T-cell (primary cell): ENCODE data around the gene ARL15. TPM values are rescaled to one million over a fixed set of nuclear protein-coding genes. Genes with fewer than 3 reads are reported as not detected.

Experiments
- ATAC-seq, 4 experiments: fragments of 200-7000 bp in 3 of 4; fragments of 150-1000 bp in 1 of 4; cut with Tn5 transposase; replicated peaks in 1 of 4; 1 replicate in 3 of 4; 2 replicates in 1 of 4; pipeline ENCODE4 v1.10.0; 2021; ENCODE audit warnings: moderate library complexity in 3 of 4, mild to moderate bottlenecking in 2 of 4, moderate number of reproducible peaks in 1 of 4
- CTCF ChIA-PET, 2 donors: fragments of 300-600 bp; sonication (Branson Sonifier 250); formaldehyde crosslinking; loops; one replicate each; lab custom pipeline; 2022; ENCODE audit warnings: antibody characterized with exemption in 2 of 2; lab: Charles Lee
- POLR2A ChIA-PET, 2 donors: fragments of 300-600 bp; sonication (Branson Sonifier 250); formaldehyde crosslinking; loops; one replicate each; lab custom pipeline; 2022; ENCODE audit warnings: antibody characterized with exemption in 2 of 2; lab: Charles Lee
- DNase-seq, 35 experiments: peaks; one replicate each; pipeline versions ENCODE4 v3.0.0 to v3.0.0-alpha.2; 2013 to 2023
- H3K27ac ChIP-seq: one replicate; pipeline ENCODE4 v1.5.1; 2013; ENCODE audit warnings: low read length
- H3K27me3 ChIP-seq, 2 experiments: replicated peaks in 1 of 2; 1 replicate in 1 of 2; 2 replicates in 1 of 2; pipeline versions ENCODE4 v1.6.1 to v1.7.0; 2013; ENCODE audit warnings: low read length in 1 of 2, mixed read lengths in 1 of 2; ENCODE audit not compliant: control insufficient read depth in 2 of 2, insufficient read depth in 2 of 2; ENCODE audit errors: extremely low read depth in 1 of 2
- H3K36me3 ChIP-seq, 2 donors: 1 replicate in 1 of 2; 2 replicates in 1 of 2; pipeline versions ENCODE4 v1.6.1 to v1.7.0; 2013; ENCODE audit warnings: low read length in 1 of 2; ENCODE audit not compliant: control insufficient read depth in 2 of 2, insufficient read depth in 1 of 2; ENCODE audit errors: extremely low read depth in 1 of 2
- H3K4me1 ChIP-seq, 2 experiments: 1 replicate in 1 of 2; 2 replicates in 1 of 2; pipeline versions ENCODE4 v1.6.1 to v1.7.0; 2013; ENCODE audit warnings: low read length in 2 of 2, mixed read lengths in 1 of 2; ENCODE audit not compliant: insufficient read depth in 2 of 2, control insufficient read depth in 1 of 2; ENCODE audit errors: extremely low read depth in 1 of 2
- H3K4me3 ChIP-seq, 2 donors: 1 replicate in 1 of 2; 2 replicates in 1 of 2; pipeline versions ENCODE4 v1.5.1 to v1.7.0; 2013; ENCODE audit warnings: mild to moderate bottlenecking in 2 of 2, low read length in 1 of 2, moderate library complexity in 1 of 2; ENCODE audit not compliant: control insufficient read depth in 1 of 2; ENCODE audit errors: extremely low read depth in 1 of 2
- H3K9me3 ChIP-seq: 2 replicates; pipeline ENCODE4 v1.7.0; 2013
- H3K27ac Mint-ChIP-seq, 2 donors: one replicate each; pipeline ENCODE4 v1.8.0; 2020 to 2021; ENCODE audit warnings: mild to moderate bottlenecking in 2 of 2, mixed read lengths in 2 of 2
- H3K27me3 Mint-ChIP-seq, 2 donors: one replicate each; pipeline ENCODE4 v1.8.0; 2021 to 2022; ENCODE audit warnings: mixed read lengths in 2 of 2
- H3K36me3 Mint-ChIP-seq: one replicate; pipeline ENCODE4 v1.8.0; 2021; ENCODE audit warnings: mixed read lengths
- H3K4me1 Mint-ChIP-seq, 3 donors: one replicate each; pipeline ENCODE4 v1.8.0; 2020 to 2022; ENCODE audit warnings: mixed read lengths in 3 of 3, mild to moderate bottlenecking in 1 of 3
- H3K4me3 Mint-ChIP-seq, 3 donors: one replicate each; pipeline ENCODE4 v1.8.0; 2020 to 2022; ENCODE audit warnings: mild to moderate bottlenecking in 3 of 3, mixed read lengths in 3 of 3, moderate library complexity in 3 of 3
- H3K9me3 Mint-ChIP-seq, 3 donors: one replicate each; pipeline ENCODE4 v1.8.0; 2020 to 2022; ENCODE audit warnings: mixed read lengths in 3 of 3
- WGBS: methylation state at CpG from one replicate; pipeline ENCODE4 v1.1.5; 2013; ENCODE audit warnings: missing lambda C conversion rate; ENCODE audit not compliant: insufficient coverage; 5-methylcytosine and 5-hydroxymethylcytosine counted together
- total RNA-seq, 35 experiments: library from RNA in 6 of 35; stranded (reverse) in 6 of 35; fragments of 120-200 nt in 1 of 35; gene quantifications; one replicate each; pipeline versions ENCODE4 v1.2.1 to v1.2.4 and lab custom pipeline; 2013 to 2026

The ARL15 gene
- total RNA-seq, 5 donors from 2014 or later (not counting 1 experiment from before 2014, with no cell fraction given) = 10.7 to 21.6 (median 11.7) TPM

DNA sequence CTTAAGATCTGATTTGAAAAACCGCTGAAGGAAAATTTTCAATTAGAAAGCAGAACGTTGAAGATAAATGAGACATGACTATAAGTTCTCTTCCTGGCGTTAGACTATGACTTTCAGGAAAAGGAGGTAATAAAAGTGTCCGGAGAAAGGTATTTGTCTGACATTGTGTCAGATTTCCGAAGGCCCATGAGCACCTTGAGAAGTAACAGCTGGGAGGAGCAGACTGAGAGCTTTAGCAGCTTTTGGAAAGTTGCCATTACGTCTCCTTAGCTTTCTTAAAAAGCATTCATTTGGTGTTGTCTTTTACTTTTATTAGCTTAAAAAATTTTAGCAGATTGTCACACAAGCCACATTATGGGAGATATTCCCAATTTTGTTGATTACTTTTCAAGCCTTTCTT lies 386.4 kb downstream of the ARL15 start:
- 100% methylated on average over 4 of the region's 6 CpGs for WGBS
- Histone ChIP-seq H3K4me1 (no peaks in the 10 kb centered on the region), H3K36me3 (no peaks in the 10 kb centered on the region), H3K27ac (no peak overlapping the region), H3K4me3 (no peak overlapping the region), H3K27me3 (no peaks in the 10 kb centered on the region), H3K9me3 (no peaks in the 10 kb centered on the region)
- no peaks in the 10 kb centered on the region for H3K4me1 Mint-ChIP-seq
- no peaks in the 10 kb centered on the region for H3K9me3 Mint-ChIP-seq
- H3K36me3 Mint-ChIP-seq = peaks cover 16% of the 10 kb centered on the region
- ATAC-seq (no peak), DNase-seq (no peak)
- H3K27me3 Mint-ChIP-seq = no peaks in the 10 kb centered on the region
- no peak overlapping the region for H3K4me3 Mint-ChIP-seq
- H3K27ac Mint-ChIP-seq = no peak overlapping the region
- ChIA-PET CTCF (no interaction called here), POLR2A (no interaction called here)

DNA sequence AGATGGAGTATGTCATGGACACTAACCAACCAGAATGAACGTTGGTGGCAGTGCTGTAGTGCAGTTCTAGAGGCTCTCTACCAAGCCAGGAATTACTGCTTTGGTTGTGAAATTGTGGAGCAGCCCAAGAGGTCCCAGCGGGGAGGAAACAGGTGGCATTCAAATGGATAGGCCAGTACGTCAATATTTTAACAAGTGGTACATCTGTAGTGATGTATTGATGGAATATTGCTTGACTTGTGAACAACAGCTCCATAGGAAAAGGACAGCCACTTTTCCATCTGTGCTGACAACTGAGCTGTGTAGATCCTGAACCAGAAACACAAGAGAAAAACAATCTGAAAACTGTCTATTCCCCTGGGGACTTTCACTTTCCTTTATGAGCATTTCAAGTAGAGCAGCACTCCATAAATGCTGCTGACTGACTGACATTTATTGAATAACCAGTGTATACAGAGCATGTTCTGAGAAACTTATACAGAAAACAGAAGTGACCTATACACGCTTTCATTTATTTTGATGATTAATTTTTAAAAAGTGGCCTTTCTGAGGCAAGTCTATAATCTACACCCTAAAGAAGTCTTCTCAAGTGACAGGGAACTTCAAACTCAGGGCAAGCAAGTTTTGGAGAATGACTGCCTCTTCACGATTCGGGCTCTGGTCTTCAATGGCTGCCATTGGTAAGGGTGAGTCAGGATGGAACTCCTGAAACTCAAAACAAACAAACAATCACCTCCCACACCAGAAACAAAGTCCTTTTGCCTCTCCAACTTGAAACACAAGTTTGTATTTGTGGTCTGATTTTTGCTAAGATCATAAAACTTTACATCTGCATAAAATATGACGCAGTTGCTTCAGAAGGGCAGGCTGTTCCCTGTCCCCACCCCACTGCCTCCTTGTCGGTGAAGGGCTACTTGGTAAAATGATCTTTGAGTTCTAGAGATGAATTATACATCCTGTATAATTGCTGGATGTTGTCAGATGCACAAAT lies 387.6 kb downstream of the ARL15 start:
- Histone ChIP-seq H3K36me3 (no peaks in the 10 kb centered on the region), H3K9me3 (no peaks in the 10 kb centered on the region), H3K27me3 (no peaks in the 10 kb centered on the region), H3K4me1 (no peaks in the 10 kb centered on the region), H3K4me3 (no peak overlapping the region), H3K27ac (no peak overlapping the region)
- ChIA-PET CTCF (no interaction called here), POLR2A (no interaction called here)
- DNase-seq = no peak
- 84% methylated on average over 3 of the region's 8 CpGs for WGBS
- Mint-ChIP-seq H3K9me3 (no peaks in the 10 kb centered on the region), H3K4me1 (no peaks in the 10 kb centered on the region), H3K27ac (no peak overlapping the region), H3K27me3 (no peaks in the 10 kb centered on the region), H3K36me3 (peaks cover 13% of the 10 kb centered on the region), H3K4me3 (no peak overlapping the region)
- no peak for ATAC-seq

DNA sequence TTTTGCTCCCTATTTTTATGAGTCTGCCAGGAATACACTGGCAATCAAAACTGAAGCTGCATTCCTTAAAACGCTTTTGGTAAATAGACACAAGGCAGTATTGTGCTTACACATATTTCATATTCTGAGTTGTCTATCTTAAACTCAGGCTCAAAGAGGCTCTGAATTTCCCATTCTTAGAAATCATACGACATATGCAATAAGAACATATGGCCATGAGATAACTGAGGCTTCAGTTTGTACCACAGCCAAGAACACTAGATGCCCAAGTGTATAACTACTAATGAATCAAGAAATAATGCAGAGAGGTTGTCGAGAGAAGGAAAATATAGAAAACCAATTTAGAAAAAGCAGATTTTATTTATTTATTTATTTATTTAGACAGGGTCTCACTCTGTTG lies 392.5 kb downstream of the ARL15 start:
- H3K36me3 ChIP-seq = no peaks in the 10 kb centered on the region
- H3K27me3 Mint-ChIP-seq = no peaks in the 10 kb centered on the region
- no peaks in the 10 kb centered on the region for H3K27me3 ChIP-seq
- no peak overlapping the region for H3K4me3 ChIP-seq
- WGBS = no CpG with 5 or more reads among the region's 3 CpGs
- no peak overlapping the region for H3K27ac ChIP-seq
- no peak overlapping the region for H3K4me3 Mint-ChIP-seq
- no peak for DNase-seq
- no peaks in the 10 kb centered on the region for H3K4me1 Mint-ChIP-seq
- H3K9me3 ChIP-seq = no peaks in the 10 kb centered on the region
- ChIA-PET POLR2A (no interaction called here), CTCF (no interaction called here)
- H3K9me3 Mint-ChIP-seq = no peaks in the 10 kb centered on the region
- H3K27ac Mint-ChIP-seq = no peak overlapping the region
- no peaks in the 10 kb centered on the region for H3K4me1 ChIP-seq
- peaks cover 16% of the 10 kb centered on the region for H3K36me3 Mint-ChIP-seq
- no peak for ATAC-seq

DNA sequence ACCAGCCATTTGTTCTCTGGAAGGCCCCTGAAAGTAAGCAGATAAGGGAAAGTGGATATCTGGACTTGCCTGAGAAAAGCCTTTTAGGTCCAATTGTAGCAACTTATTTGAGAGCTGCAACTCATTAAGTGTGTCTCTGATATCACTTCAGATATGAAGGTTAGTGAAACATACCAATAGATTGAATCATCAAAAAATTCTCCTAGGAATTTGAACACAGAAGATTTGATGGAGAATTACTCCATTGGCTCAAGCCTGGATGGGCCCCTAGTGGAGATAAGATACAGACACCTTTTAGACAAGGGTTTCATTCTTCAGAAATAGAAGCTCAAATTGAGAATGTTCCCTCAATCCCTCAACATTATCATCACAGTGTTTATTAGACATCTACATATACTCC lies 393.3 kb downstream of the ARL15 start:
- POLR2A ChIA-PET = no interaction called here
- no peak overlapping the region for H3K4me3 ChIP-seq
- no peaks in the 10 kb centered on the region for H3K36me3 ChIP-seq
- Mint-ChIP-seq H3K9me3 (no peaks in the 10 kb centered on the region), H3K4me3 (no peak overlapping the region), H3K36me3 (peaks cover 13% of the 10 kb centered on the region), H3K27me3 (no peaks in the 10 kb centered on the region), H3K4me1 (no peaks in the 10 kb centered on the region), H3K27ac (no peak overlapping the region)
- H3K27ac ChIP-seq = no peak overlapping the region
- H3K27me3 ChIP-seq = no peaks in the 10 kb centered on the region
- H3K4me1 ChIP-seq = no peaks in the 10 kb centered on the region
- no peak for ATAC-seq
- no peaks in the 10 kb centered on the region for H3K9me3 ChIP-seq
- DNase-seq = no peak
- CTCF ChIA-PET = no interaction called here

DNA sequence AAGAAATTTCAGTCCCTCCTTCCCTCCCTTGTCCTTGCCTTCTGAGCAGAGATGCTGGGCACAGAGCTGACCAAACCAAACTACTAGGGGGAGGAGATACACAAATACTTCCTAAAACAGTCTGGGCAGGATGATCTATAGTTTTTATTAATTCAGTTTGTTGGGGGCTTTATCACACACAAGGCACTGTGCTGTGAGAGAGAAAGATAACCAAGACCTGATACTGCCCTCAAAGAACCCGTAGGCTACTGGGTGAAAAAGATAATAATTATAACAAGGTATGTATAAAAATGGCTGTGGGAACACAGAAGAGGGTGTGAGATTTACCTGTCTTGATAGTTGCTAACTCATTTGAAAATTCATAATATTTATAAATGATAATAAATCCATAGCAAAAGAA lies 395.3 kb downstream of the ARL15 start:
- POLR2A ChIA-PET = no interaction called here
- H3K27me3 ChIP-seq = no peaks in the 10 kb centered on the region
- no peak overlapping the region for H3K27ac ChIP-seq
- H3K4me3 Mint-ChIP-seq = no peak overlapping the region
- no peaks in the 10 kb centered on the region for H3K9me3 Mint-ChIP-seq
- no peak overlapping the region for H3K4me3 ChIP-seq
- DNase-seq = no peak
- no peaks in the 10 kb centered on the region for H3K27me3 Mint-ChIP-seq
- ATAC-seq = no peak
- H3K9me3 ChIP-seq = no peaks in the 10 kb centered on the region
- no peaks in the 10 kb centered on the region for H3K4me1 Mint-ChIP-seq
- no CpG with 5 or more reads among the region's 1 CpG for WGBS
- H3K36me3 ChIP-seq = no peaks in the 10 kb centered on the region
- CTCF ChIA-PET = interaction anchor here in 1 of 2 donors (0.7 kb wide), 1 partner anchor 28 kb away, joined by 4 read pairs; no protein-coding TSS in a partner anchor
- peaks cover 13% of the 10 kb centered on the region for H3K36me3 Mint-ChIP-seq
- H3K4me1 ChIP-seq = no peaks in the 10 kb centered on the region
- no peak overlapping the region for H3K27ac Mint-ChIP-seq

DNA sequence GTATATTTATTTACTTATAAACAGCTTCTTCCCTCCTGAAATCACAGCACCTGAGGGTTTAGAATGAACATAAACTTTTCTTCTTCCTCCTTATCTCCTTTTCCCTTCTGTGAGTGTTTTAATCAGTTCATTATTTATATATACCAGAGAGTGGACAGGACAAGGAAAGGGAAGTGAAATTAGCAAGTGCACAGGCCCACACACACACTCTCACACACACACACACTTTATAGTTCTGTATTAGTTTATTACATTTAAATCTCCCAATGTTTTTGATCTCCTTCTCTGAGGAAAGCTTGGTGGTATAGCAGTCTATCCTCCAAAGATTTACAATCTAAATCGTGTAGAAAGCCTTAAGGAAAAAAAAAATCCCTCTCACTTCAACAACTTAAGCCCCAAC lies 396.4 kb downstream of the ARL15 start:
- Mint-ChIP-seq H3K4me3 (no peak overlapping the region), H3K27me3 (no peaks in the 10 kb centered on the region), H3K36me3 (peaks cover 18% of the 10 kb centered on the region), H3K27ac (no peak overlapping the region), H3K9me3 (no peaks in the 10 kb centered on the region), H3K4me1 (no peaks in the 10 kb centered on the region)
- H3K27ac ChIP-seq = no peak overlapping the region
- H3K36me3 ChIP-seq = no peaks in the 10 kb centered on the region
- WGBS = 56% methylated on average over 1 of the region's 1 CpG
- no peaks in the 10 kb centered on the region for H3K4me1 ChIP-seq
- no peaks in the 10 kb centered on the region for H3K9me3 ChIP-seq
- H3K4me3 ChIP-seq = no peak overlapping the region
- ATAC-seq (no peak), DNase-seq (no peak)
- CTCF ChIA-PET = interaction anchor here in 1 of 2 donors (0.7 kb wide), 1 partner anchor 73 kb away, joined by 3 read pairs; no protein-coding TSS in a partner anchor
- POLR2A ChIA-PET = interaction anchor here in 1 of 2 donors (0.6 kb wide), 1 partner anchor 13 kb away, joined by 7 read pairs; no protein-coding TSS in a partner anchor
- no peaks in the 10 kb centered on the region for H3K27me3 ChIP-seq
